Skin of body (tissue), 2 donors: ENCODE measurements around the gene CENPX. TPM values are rescaled to one million over a fixed set of nuclear protein-coding genes. Genes with fewer than 3 reads are reported as not detected.
"Not testable (repeated sequence)": the region's sequence is repeated elsewhere in the genome, so short reads cannot be mapped to it uniquely, and the experiment has no call there.

Experiments used
- DNase-seq: peaks from one replicate; lab custom pipeline; 2025; lab: John Stamatoyannopoulos, UW
- total RNA-seq: library from RNA; depleted of rRNA; stranded (reverse); fragments of >200 nt; gene quantifications from one replicate; pipeline ENCODE4 v1.2.3, GENCODE V29; 2014

The CENPX gene
- total RNA-seq, 1 donor from 2014 or later, result 19.7 TPM

DNA sequence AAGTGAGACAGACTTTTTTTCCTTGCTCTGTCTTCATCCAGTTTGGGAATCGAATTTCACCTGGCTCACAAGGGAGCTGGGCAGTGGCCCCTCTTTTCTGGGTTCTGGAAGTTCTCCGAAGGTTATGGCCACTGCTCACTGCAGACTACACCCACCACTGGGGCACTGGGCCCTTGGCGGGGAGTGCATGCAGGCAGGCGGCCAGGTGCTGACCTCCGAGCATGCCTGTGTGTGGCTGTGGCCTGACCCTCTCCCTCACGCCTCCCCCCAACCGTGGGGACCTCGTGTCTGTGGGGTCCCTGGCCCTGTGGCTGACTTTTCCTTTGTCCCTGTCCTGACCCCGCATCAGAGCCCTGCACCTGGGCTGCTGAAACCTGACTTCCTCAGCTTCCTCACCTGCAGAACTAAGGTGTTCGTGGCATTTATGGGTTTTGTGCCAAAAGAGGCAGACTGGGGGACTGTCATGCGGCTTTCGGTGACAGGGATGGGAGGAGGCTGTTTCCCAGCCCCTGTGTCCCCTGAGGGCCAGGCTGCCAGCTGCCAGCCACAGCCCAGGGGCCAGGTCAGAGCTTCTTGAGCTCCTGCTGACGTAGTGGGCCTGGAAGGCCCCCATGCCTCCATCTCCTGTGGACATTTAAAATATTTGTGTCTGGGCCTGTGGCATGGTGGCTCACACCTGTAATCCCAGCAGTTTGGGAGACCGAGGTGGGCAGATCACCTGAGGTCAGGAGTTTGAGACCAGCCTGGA lies 23.8 kb downstream of the CENPX start:
- no peak for DNase-seq

DNA sequence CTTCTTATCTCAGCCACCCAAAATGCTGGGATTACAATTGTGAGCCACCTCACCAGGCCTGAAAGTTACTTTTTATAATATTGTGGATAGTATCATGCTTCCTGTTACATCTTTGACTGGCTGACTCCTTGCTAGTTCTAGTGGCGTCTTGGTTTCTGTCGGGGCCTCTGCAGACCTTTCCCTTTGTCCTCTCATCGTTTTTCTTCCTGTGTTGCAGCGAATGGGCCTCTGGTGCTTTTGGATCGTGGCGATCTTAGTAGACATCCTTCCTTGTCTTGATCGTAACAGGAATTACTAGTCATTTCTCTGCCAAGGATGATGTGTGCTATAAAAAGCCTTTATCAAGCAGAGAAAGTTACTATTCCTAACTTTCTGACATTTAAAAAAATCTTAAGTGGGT lies 24.5 kb downstream of the CENPX start:
- no peak for DNase-seq

DNA sequence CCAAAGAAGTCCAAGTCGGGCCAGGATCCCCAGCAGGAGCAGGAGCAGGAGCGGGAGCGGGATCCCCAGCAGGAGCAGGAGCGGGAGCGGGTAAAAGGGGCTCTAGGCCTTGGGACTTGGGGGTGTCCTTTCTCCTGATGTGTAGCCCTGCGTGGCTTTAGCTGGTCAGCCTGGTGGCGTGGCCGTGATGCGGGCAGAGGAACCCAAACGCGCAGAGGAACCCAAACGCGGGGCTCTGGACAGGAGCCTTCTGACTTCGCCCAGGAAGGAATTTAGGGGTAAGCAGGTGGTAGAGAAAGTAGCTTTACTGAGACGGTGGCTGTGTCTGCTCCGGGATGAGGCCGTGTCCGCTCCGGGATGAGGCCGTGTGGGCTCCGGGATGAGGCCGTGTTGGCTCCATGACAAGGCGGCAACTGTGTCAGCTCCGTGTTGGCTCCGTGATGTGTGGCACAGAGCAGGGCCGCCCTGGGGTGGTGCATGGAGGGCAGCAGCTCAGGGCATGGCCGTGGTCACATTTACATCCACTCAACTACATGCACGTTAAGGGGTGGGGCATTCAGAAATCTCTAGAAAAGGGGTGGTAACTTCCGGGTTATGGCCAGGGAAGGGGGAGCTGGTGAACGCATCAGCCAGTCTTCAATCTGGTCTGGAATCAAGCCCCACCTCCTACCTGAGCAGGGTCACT lies 25.8 kb downstream of the CENPX start:
- DNase-seq, result no peak

DNA sequence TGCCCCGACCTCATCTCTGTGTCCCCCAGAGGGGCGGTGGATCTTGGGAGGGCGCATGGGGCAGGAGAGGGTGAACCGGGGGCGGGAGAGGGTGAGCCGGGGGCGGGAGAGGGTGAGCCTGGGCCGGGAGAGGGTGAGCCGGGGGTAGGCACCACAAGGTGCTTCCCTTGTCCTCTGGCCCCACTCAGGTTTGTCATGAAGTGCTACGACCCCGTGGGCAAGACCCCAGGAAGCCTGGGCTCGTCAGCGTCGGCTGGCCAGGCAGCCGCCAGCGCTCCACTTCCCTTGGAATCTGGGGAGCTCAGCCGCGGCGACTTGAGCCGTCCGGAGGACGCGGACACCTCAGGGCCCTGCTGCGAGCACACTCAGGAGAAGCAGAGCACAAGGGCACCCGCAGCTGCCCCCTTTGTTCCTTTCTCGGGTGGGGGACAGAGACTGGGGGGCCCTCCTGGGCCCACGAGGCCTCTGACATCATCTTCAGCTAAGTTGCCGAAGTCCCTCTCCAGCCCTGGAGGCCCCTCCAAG lies 26.4 kb downstream of the CENPX start:
- no peak for DNase-seq

DNA sequence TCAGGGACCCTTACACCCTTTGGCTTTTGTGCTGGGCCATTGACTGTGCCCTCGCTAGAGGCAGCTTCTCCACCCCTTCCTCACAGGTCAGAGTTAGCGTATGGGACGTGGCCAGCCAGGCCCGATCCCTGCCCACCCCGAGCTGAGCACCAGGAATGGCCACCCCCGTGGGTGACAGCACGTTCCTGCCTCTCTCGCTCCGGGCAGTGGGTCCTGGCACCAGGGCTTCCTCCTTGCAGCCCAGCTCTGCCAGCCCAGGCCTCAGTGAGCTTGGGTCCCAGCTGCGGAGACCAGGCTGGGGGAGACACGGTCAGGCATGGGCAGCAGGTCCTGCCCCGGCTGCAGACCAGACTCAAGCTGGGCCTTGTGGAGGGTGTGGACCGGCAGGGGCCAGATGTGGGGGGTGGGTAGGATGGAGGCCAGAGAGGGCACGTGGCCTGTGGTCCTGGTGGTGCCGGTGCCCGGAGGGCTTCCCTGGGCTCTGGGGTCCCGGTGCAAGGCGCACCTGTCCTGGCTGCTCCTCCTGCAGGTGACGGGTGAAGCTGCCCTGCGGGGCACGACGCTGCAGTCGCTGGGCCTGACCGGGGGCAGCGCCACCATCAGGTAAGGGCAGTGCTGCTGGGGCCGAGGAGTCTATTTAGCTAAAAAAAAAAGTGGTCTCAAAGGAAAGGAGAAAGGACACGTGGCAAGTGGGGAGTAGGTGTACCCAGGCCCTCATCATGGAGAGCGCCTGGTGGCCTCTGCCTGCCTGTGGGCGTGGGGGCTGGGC lies 27.0 kb downstream of the CENPX start:
- no peak for DNase-seq

DNA sequence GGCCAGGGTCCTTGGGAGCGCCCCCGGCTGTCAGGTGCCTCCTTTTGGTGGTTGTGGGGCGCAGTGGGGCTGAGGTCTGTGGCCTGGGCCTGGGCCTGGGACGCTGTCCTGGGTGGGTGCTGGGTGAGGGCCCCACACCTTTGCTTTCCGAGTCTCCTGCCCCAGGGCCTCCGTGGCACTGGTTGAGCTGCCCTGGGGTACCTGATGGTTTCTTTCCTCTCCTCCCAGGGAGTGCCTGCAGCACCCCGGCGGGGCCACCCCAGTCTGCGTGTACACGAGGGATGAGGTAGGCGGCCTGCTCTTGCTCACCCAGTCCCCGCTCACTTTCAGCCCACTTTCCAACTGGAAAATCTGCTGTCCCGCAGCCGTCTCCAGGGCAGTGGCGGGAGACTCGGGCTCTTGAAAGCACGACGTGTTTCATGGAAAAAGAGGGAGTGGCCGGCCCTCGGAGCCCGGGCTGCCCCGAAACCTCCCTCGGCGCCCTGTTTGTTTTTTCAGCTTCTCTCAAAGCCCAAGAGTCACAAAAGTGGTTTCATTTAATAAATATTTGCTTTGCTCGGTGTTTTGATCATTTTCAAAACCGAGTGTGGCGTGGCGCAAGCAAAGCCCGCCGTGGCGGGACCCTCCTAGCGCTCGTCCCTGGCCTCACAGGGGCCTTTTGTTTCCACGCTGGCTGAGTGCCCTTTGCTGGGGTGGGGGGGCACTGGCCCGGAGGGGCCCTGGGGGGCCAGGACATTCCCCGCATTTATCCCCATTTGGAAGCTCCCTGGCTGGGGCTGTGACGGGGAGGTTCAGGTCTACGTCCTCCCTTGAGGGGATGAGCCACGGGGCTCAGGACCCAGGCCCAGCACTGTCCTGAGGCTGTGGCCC lies 27.9 kb downstream of the CENPX start:
- DNase-seq, result no peak

DNA sequence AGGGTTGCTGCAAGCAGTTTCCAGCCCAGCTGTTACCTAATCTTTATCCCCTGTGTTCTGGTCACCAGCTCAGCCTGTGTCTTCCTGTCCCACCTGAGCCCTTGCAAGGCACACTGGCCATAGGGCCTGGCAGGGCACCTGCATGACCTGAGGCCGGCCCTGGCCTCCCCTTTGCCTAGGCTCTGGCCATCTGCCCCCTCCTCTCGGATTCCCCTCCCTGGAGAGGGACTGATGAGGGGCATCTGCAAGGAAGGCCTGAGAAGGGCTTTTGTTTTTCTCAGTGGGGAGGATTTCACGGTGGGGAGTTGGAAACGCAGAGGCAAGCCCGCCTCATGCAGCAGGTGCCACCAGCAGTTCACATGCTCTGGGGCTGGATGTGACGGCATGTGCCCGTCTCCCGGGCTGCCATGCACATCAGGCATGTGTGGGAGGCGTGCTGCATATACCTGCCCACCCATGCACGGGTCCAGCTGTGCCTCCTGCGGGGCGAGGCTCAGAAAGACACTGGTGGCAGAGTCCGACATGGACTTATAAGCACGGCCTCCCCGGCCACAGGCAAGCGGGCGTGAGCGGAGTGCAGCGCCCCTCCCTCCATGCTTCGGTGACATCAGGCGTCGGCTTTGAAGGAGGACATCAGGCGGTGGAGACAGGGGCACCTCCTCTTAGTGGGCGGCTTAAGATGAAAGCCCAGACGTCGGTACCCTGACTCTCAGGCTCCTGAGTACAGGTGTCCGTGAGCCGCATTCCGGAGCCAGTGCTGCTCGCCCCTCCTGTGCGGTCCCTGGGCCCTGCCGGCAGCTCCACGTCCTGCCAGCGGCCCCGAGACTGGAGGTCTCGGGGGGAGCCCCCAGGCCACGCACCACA lies 28.7 kb downstream of the CENPX start:
- no peak for DNase-seq

DNA sequence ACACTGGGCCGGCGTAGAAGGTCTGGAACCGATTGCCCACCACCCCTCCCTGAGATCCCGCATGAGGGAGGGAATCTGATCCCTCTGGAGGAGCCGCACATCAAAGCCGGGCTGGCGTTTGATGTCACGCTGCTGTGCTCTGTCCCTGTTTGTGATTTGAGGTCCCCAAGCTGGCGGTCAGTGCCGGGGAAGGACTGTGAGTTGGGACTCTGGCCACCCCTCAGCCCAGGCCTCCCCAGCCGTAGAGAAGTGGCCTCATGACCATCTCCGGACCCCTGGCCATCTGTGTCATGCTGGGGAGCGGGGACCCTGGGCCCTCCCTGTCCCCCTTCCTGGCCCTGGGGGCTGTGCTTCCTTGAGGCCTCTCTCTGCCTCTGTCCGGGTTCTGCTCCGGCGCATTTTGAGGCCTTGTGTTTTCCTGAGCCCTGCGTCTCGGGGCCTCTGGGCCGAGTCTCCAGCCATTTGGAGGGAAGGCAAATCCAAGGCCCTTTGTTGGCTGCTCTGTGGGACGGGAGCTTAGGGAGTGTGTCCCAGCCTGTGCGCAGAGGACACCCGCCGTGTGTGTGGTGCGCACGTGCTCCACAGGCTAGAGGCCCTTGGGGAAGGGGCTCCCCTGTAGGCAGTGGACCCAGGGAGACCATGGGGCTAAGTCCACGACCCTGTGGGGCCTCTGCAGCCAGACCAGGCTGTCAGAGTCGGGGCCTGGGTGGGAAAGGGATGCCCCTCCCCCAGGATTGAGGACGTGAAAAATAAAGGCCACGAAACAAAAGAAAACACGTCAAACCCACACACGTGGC lies 30.2 kb downstream of the CENPX start:
- DNase-seq, result no peak

DNA sequence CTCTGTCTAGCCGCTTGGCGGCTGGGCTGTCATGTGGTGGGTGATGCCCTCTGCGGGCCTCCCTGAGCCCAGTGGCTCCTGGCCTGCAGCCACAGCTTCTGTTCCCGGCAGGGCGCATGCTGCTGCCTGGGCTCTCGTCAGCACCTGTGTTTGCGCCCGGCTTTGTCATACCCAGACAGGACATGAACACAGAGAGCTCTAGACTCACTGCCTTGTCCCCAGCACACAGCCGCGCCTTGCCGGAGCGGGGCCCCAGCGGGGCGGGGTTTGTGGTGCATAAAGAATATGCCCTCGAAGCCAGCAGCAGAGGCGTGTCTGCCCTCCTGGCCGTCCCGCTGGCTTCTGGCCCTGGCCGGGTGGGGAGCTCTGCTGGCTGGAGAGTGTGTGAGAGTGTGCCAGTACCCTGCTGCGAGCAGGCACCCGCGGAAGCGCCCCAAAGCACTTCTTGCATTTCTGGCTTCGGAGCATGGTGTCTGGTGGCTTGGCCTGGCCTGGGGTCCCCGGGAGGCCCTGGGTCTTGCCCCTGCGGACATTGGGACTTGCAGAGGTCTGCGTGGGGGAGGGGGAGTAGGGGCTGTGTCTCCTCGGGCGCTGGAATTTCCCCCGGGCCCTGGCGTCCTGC lies 30.9 kb downstream of the CENPX start:
- DNase-seq, result no peak

DNA sequence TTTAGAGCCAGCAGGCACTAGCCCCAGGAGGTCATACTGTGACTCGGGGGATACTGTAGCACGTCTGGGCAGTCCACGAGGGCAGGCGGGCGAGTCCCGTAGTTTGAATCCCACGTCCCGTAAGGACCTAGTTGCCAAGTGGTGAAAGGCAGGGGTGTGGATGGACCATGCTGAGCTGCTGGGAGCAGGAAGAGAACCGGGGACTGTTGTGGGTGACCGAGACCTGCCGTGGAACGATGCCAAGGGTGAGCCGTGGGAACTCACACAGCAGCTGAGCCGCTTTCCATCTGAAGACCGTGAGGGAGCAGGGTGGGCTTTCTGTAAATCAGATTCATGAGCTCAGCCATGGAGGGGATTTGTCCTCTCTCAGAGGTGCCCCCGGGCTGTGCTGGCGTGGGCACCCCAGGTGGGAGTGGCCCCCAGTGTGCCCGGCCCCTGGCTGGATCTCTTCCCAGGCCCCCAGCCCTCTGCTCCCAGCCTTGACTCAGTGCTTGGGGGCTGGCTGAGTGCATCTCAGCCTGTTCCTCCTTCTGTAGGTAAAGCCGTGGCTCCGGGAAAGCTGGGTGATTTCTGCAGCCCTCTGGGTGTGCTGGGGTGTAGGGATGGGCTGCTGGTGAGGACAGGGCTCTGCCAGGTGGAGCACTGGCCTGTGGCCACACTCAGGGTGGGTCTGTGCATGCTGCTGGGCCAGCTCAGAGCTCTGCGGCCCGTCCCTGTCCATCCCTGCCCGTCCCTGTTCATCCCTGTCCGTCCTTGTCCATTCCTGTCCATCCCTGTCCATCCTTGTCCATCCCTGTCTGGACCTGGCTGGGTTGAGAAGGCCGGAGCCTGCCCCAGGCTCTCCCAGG lies 31.6 kb downstream of the CENPX start:
- DNase-seq, result no peak

DNA sequence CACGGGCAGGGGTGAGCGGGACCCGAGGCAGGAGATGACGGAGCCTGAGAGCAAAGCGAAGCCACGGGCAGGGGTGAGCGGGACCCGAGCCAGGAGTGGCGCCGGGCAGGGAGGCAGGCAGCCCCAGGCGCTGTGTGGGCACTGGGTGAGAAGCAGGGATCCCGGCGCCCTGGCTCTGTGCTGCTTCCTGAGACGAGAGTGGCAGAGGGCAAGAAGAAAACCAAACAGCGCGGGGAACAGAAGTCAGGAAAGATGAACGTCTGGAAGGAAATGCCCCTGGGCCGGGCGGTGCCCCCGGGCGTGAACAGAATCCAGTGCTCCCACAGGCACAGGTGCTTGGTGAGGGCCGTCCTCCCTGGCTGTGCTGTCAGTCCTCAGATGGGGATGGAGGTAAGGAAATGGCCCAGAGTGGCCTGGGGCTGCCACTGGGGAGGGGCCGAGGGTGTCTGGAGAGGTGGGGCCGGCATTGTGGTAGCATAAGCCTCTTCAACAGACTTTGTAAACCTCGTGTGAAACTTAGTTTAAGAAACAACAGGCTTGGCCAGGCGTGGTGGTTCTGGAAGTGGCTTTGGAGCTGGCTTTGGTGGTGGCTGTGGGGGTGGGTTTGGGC lies 35.4 kb downstream of the CENPX start:
- no peak for DNase-seq

DNA sequence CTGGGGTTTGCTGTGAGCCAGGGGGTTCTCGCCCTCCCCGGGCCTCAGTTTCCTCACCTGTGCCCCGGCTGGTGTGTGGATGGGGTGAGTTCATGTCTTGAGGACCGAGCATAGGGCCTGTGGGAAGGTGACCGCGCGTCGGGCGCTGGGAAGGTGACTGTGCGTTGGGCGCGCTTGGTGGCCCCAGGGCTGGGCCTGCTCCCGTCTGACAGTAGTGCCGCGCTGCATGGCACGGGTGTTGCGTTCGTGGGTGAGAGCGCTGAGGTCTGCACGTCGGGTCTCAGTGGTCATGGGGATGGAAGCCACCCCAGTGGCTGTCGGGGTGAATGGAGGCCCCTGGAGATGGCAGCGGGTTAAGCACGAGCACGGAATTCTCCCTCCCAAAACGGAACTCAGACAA lies 36.1 kb downstream of the CENPX start:
- DNase-seq, result no peak

DNA sequence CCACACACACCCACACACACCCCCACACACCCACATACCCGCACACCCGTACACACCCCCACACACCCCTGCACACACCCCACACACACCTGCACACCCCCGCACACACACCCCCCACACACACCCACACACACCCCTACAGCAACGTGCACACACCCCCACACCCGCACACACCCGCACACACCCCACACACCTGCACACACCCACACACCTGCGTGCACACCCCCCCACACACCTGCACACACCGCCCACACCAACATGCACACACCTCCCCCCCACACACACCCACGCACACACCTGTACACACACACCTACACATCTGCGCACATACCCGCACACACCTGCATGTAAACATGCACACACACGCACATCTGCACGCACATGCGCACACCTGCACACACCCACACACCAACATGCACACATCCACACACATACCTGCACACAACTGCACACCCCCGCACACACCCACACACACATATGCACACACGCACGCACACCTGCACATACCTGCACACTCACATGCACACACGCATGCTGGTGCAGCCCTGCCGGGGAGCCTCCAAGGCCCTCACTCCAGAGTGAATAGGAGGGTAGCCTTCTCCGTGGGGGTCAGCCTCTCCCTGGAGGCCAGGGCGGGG lies 37.8 kb downstream of the CENPX start:
- no peak for DNase-seq

DNA sequence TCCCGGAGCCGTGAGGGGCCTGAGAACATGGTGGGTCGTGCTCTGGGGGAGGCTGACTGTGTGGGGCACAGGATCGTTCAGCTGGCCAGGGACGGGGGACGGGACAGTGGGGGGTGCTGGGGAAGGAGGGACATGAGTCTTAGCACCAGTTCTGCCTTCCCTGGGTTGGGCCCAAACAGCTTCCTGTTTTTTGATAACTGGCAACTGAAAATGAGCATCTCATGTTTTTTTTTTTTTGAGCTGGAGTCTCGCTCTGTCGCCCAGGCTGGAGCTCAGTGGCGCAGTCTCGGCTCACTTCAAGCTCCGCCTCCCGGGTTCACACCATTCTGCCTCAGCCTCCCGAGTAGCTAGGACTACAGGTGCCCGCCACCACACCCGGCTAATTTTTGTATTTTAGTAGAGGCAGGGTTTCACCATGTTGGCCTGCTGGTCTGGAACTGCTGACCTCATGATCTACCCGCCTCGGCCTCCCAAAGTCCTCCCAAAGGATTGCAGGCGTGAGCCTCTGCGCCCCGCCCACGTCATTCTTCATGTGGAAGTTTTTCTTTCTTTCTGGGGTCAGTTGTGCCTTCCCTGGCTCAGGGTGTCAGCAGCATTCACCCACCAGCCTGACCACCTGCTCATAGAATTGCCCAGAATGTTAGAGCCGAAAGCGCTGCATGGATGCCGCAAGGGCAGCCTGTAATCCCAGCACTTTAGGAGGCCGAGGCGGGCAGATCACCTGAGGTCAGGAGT lies 38.9 kb downstream of the CENPX start:
- no peak for DNase-seq

DNA sequence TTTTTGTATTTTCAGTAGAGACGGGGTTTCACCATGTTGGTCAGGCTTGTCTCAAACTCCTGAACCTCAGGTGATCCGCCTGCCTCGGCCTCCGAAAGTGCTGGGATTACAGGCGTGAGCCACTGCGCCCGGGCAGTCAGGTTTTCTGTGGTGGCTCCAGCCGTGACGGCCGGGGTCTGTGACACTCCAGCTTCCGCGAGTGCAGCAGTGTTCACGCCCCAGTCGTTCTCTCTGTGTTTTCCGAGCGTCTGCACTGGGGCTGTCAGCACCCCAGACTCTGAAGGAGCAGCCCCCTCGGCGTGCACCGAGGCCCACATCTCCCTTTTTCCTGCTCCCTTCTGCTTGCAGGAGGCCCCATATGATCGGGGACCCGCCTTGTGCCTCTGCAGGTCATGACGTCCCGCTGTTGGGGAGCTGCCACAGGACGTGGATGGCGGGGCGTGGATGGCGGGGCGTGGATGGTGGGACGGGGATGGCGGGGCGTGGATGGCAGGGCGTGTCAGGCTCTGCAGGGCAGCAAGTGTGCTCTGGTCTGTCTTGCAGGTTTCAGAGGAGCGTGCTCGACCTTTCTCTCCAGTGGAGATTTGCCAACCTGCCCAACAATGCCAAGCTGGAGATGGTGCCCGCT lies 39.6 kb downstream of the CENPX start:
- no peak for DNase-seq

DNA sequence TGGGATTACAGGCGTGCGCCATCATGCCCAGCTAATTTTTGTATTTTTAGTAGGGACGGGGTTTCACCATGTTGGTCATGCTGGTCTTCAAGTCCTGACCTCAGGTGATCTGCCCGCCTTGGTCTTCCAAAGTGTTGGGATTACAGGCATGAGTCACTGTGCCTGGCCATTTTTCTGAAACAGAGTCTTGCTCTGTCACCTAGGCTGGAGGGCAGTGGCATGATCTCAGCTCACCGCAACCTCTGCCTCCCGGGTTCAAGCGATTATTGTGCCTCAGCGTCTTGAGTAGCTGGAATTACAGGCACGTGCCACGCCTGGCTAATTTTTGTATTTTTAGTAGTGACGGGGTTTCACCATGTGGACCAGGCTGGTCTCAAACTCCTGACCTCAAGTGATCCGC lies 41.2 kb downstream of the CENPX start:
- DNase-seq, result not testable (repeated sequence)
